DND-41 (cell line): Measurements from ENCODE around the gene LNX1.

Source experiments
- ATAC-seq: fragments of 200-7000 bp; cut with Tn5 transposase; 3 replicates; pipeline ENCODE4 v1.9.1; 2021; ENCODE audit warnings: low read depth; ENCODE audit not compliant: insufficient read depth
- DNase-seq: peaks from one replicate; pipeline ENCODE4 v3.0.0-alpha.2; 2020
- H2AFZ ChIP-seq: 2 replicates; pipeline ENCODE4 v1.6.0; 2012; ENCODE audit warnings: low read depth, low read length
- H3K27ac ChIP-seq: 2 replicates; pipeline ENCODE4 v1.5.1; 2012; ENCODE audit warnings: low read length, inconsistent platforms
- H3K27me3 ChIP-seq: fragments of 200-600 bp; sonication (generic); 2 replicates; pipeline ENCODE4 v1.6.0; 2012; ENCODE audit warnings: low read length, mild to moderate bottlenecking, inconsistent platforms; ENCODE audit not compliant: insufficient read depth, poor library complexity
- H3K36me3 ChIP-seq: 2 replicates; pipeline ENCODE4 v1.5.1; 2012; ENCODE audit warnings: low read length, inconsistent platforms; ENCODE audit not compliant: insufficient read depth
- H3K4me1 ChIP-seq: 2 replicates; pipeline ENCODE4 v1.5.1; 2012; ENCODE audit warnings: mild to moderate bottlenecking, low read length; ENCODE audit not compliant: insufficient read depth
- H3K4me2 ChIP-seq: 2 replicates; pipeline ENCODE4 v1.6.0; 2012; ENCODE audit warnings: mild to moderate bottlenecking, moderate library complexity, low read length, inconsistent platforms; ENCODE audit not compliant: insufficient read depth
- H3K4me3 ChIP-seq, 2 experiments: fragments of 200-600 bp in 1 of 2; shearing (Covaris generic) in 1 of 2; 2 replicates each; pipeline ENCODE4 v1.5.1; 2012 to 2016; ENCODE audit warnings: inconsistent platforms in 2 of 2, low read length in 2 of 2, mild to moderate bottlenecking in 2 of 2, low read depth in 1 of 2, moderate library complexity in 1 of 2
- H3K79me2 ChIP-seq: 2 replicates; pipeline ENCODE4 v1.6.0; 2012; ENCODE audit warnings: low read length, inconsistent platforms; ENCODE audit not compliant: insufficient read depth
- H3K9ac ChIP-seq: 2 replicates; pipeline ENCODE4 v1.6.0; 2012; ENCODE audit warnings: low read depth, mild to moderate bottlenecking, inconsistent platforms, low read length, moderate library complexity
- H3K9me3 ChIP-seq: 2 replicates; pipeline ENCODE4 v1.5.1; 2012; ENCODE audit warnings: low read length, moderate library complexity, mild to moderate bottlenecking, inconsistent platforms; ENCODE audit not compliant: insufficient read depth, severe bottlenecking
- H4K20me1 ChIP-seq: 2 replicates; pipeline ENCODE4 v1.6.0; 2012; ENCODE audit warnings: low read length; ENCODE audit not compliant: insufficient read depth
- CTCF ChIP-seq: IDR thresholded peaks from 2 replicates; pipeline ENCODE4 v1.5.1; 2012; ENCODE audit warnings: borderline replicate concordance, low read length, moderate library complexity, mild to moderate bottlenecking; ENCODE audit not compliant: poor library complexity, severe bottlenecking; ENCODE audit errors: extremely low read depth
- EZH2 ChIP-seq: IDR thresholded peaks from 3 replicates; pipeline ENCODE4 v1.6.1; 2012; ENCODE audit warnings: borderline replicate concordance, low read depth, mild to moderate bottlenecking, moderate library complexity, low read length, inconsistent platforms; ENCODE audit not compliant: severe bottlenecking

LNX1 gene

DNA sequence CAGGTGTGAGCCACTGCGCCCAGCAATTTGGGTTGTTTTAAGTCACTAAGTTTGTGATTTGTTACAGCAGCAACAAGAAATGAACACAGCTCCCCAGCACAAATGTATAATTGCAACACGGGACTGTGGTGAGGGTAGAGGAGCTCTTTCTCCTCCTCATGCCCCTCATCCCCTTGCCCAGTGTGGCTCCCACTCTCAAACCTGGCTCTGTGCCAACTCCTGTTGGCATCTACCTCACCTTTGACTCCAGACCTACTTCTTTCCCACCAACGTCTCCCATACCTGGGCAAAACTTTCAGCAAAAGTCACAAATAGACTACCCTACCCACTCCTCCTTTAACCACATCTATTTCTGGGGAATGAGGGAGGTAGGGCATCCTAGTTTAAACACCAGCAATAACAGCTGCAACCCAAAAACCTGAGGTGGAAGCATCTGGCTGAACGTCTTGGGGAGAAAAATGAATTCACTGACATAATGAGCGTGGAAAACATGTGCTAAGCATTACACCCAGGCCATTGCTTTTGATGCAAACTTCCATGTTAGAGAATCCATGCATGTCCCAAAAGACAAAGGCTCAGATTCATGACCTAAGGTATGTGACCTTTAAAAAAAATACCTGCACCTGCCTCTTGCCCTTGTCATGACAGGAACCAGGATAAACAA lies 19.2 kb downstream of the LNX1 start:
- Histone ChIP-seq H3K9ac (no peak overlapping the region), H3K4me2 (no peak overlapping the region), H4K20me1 (no peaks in the 10 kb centered on the region), H3K9me3 (no peaks in the 10 kb centered on the region), H3K4me1 (no peaks in the 10 kb centered on the region), H3K79me2 (no peaks in the 10 kb centered on the region), H2AFZ (no peak overlapping the region), H3K36me3 (no peaks in the 10 kb centered on the region), H3K4me3 (no peak overlapping the region), H3K27ac (no peak overlapping the region), H3K27me3 (no peaks in the 10 kb centered on the region)
- TF ChIP-seq CTCF (no peak), EZH2 (no peak)
- DNase-seq (no peak), ATAC-seq (no peak)

DNA sequence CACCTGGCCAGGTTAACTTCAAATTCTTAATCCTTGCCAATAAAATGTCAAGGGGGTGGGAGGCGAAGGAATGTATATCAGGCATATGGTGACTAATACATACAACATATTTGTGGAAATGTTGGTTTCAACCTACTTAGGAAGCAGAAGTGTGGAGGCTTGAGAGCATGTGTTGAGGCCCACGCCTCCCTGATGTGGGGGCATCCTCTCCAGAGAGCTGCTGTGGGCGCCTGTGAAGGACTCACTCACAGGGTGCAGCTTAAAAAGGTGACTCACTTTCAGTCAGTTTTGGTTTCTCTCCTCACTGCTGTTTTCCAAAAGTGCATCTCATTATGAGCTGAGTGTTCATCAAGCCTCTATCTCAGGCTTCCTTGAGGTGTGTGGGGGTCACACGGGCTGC lies 27.5 kb downstream of the LNX1 start:
- no peak overlapping the region for H2AFZ ChIP-seq
- H4K20me1 ChIP-seq, result no peaks in the 10 kb centered on the region
- no peak overlapping the region for H3K4me3 ChIP-seq
- H3K27me3 ChIP-seq, result no peaks in the 10 kb centered on the region
- no peaks in the 10 kb centered on the region for H3K9me3 ChIP-seq
- H3K79me2 ChIP-seq, result no peaks in the 10 kb centered on the region
- TF ChIP-seq CTCF, result no peak
- TF ChIP-seq EZH2, result no peak
- no peaks in the 10 kb centered on the region for H3K4me1 ChIP-seq
- ATAC-seq, result no peak
- no peak overlapping the region for H3K27ac ChIP-seq
- H3K4me2 ChIP-seq, result no peak overlapping the region
- no peak for DNase-seq
- H3K9ac ChIP-seq, result no peak overlapping the region
- H3K36me3 ChIP-seq, result no peaks in the 10 kb centered on the region

GRCh38 chr4:53562409-53562808 lies 28.9 kb downstream of the LNX1 start:
- ATAC-seq, result no peak
- no peak overlapping the region for H3K27ac ChIP-seq
- no peaks in the 10 kb centered on the region for H3K27me3 ChIP-seq
- H3K79me2 ChIP-seq, result no peaks in the 10 kb centered on the region
- H2AFZ ChIP-seq, result no peak overlapping the region
- H3K4me3 ChIP-seq, result no peak overlapping the region
- TF ChIP-seq EZH2, result no peak
- TF ChIP-seq CTCF, result no peak
- H3K4me2 ChIP-seq, result no peak overlapping the region
- no peaks in the 10 kb centered on the region for H3K36me3 ChIP-seq
- no peak for DNase-seq
- H4K20me1 ChIP-seq, result no peaks in the 10 kb centered on the region
- no peak overlapping the region for H3K9ac ChIP-seq
- H3K4me1 ChIP-seq, result no peaks in the 10 kb centered on the region
- no peaks in the 10 kb centered on the region for H3K9me3 ChIP-seq

GRCh38 chr4:53559021-53559620 lies 32.2 kb downstream of the LNX1 start:
- Histone ChIP-seq H3K79me2 (no peaks in the 10 kb centered on the region), H2AFZ (no peak overlapping the region), H4K20me1 (no peaks in the 10 kb centered on the region), H3K27me3 (no peaks in the 10 kb centered on the region), H3K36me3 (no peaks in the 10 kb centered on the region), H3K27ac (no peak overlapping the region), H3K9me3 (no peaks in the 10 kb centered on the region), H3K4me3 (no peak overlapping the region), H3K4me2 (no peak overlapping the region), H3K4me1 (no peaks in the 10 kb centered on the region), H3K9ac (no peak overlapping the region)
- no peak for ATAC-seq
- TF ChIP-seq CTCF (no peak), EZH2 (no peak)
- DNase-seq, result no peak
